Anterior cingulate cortex (tissue), 58 donors: ENCODE results near the gene ZSCAN26.
"Not testable (repeated sequence)": the region's sequence is repeated elsewhere in the genome, so short reads cannot be mapped to it uniquely, and the experiment has no call there.

Experiments used
- DNase-seq, 58 donors: peaks; one replicate each; lab custom pipeline; 2025; lab: John Stamatoyannopoulos, UW

The ZSCAN26 gene

DNA sequence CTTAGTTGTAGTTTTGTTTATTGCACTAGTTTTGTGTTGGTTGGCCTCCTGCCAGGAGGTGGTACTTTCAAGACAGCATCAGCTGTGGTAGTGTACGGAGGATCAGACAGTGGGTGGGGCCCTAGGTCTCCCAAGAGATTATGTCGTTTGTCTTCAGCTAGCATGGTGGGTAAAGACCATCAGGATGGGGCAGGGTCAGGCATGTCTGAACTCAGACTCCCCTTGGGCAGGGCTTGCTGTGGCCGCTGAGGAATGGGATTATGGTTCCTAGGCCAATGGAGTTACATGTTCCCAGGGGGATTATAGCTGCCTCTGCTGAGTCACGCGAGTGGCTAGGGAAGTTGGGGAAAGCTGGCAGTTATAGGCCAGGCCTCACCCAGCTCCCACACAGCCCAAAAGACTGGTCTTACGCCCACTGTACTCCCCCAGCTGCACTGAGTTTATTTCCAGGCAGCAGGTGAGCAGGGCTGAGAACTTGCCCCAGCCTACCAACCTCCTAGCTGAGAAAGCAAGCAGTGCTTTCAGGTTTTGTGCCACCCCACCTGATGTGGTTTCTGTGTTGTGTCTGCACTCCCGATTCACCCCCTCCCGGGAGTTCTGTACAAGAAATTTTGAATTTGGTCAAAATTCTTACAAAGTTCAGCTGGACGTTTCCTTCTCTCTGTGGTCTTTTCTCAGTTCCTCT lies 44.3 kb downstream of the ZSCAN26 start:
- no peak for DNase-seq

DNA sequence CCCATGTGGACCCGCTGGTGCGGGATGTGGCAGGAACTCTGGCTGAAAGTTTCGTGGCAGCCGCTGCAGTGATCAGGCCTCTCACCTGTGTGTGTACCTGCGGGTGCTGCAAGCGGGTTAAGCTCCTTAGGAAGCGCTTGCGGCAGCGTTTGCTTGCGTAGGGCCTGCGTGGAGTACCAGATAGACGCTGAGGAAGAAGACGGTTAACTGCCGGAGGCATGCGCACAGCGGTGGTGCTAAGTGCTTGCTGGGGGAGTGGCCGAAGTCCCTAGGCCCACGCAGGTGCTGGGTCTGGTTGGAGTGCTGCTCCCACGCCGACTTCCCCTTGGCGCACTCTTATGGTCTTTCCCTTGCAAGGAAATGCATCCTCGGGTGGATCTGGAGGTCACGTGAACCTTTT lies 46.0 kb downstream of the ZSCAN26 start:
- no peak for DNase-seq

DNA sequence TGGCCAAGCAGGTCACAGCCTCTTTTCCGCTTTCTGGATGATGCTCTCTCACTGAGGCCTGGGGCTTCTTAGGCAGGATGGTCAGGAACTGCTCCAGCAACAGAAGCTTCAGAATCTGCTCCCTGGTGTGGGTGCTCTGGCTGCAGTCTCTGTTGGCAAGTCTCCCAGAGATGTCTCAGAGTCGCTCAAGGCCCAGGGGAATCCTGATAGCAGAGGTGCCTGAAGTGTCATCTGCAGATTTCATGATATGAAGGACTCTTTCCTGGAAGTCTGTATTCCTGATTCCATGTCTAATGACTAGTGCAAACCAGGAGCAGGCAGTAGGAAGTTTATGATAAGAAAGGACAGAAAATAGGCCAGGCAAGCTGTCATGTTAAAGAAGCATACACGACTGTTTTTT lies 48.7 kb downstream of the ZSCAN26 start:
- DNase-seq: no peak

DNA sequence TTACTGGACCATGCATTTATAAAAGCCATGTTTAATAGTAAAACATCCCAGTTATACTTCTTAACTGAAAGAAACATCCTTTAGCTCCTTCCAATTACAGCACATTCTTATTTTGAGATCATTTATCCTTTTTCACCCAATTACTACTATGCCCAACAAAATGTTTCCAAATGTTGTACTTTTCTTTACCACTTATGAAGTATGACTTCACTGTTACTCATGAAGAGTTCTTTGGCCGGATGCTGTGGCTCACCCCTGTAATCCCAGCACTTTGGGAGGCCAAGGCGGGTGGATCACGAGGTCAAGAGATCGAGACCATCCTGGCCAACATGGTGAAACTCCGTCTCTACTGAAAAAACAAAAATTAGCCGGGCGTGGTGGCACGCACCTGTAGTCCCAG lies 50.9 kb downstream of the ZSCAN26 start:
- not testable (repeated sequence) for DNase-seq

DNA sequence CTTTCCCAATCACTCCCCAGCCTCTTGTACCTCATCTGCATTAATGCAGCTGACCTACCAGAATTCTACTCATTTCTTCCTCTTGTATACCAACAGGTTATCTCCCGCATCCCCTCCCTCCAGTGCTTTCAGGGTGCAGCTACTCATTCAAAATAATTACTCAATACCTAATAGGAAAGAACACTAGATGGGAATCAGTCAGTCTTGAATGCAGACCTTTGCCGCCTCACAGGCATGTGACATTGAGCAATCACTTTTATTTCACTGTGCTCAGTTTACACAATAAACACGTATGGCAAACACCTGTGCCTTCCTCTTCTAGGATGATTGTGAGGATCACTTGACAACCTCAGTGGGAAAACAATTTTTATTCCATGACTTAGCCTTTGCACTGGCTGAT lies 55.7 kb downstream of the ZSCAN26 start:
- DNase-seq: no peak

DNA sequence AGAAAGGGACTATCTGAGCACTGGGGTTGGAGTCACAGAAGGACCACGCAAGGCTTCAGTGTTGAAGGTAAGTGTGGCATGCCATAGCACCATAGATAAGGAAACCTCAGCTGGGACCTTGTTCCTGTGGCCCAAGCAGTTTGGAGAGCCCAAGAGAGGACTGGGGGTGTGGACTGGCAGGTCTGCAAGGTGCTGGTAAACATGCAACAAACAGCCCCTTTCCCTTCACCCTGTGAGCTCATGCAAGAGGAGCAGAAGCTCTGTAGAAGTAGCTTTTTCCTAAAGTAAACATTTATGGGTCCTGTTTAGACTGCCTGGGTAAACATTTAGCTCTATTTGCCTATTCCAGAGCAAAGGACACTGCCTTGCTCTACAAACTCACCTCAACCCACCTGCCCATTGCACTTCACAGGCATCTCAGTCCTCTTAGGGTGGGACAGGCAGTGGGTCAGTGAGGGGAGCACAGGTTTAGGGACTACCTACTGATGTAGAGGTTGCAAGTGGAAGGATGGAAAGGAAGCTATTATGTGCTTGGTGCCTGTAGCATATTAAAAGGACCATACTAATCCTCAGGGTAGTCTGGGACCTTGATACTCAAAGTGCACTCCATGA lies 57.0 kb downstream of the ZSCAN26 start:
- DNase-seq: no peak

DNA sequence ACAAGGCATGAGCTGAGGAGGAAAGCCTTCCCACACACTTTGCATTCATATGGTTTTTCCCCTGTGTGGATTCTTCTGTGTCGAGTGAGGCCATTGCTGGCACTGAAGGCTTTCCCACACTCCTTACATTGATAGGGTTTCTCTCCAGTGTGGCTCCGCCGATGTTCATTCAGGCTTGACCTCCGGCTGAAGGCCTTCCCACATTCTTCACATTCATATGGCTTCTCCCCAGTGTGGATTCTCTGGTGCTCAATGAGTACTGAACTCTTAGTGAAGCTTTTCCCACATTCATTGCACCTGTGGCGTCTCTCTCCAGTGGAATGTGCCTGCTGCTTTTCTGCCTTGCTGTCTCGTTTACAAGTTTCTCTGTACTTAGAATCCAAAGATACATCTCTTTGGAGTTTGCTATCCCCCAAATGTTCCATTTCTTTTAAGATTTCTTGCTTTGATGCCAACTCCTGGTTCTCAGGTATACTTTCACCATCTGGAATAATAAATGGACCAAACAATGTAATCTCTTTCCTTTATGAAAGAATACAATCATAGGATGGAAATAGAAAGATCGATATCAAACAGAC lies 59.5 kb downstream of the ZSCAN26 start:
- DNase-seq: no peak
